ENCODE measurements around the gene EIF1AY. TPM values are rescaled to one million over a fixed set of nuclear protein-coding genes. Genes with fewer than 3 reads are reported as not detected.

EIF1AY gene
- total and polyA plus RNA-seq, 4 donors: 26.2 TPM; not detected in 3

DNA sequence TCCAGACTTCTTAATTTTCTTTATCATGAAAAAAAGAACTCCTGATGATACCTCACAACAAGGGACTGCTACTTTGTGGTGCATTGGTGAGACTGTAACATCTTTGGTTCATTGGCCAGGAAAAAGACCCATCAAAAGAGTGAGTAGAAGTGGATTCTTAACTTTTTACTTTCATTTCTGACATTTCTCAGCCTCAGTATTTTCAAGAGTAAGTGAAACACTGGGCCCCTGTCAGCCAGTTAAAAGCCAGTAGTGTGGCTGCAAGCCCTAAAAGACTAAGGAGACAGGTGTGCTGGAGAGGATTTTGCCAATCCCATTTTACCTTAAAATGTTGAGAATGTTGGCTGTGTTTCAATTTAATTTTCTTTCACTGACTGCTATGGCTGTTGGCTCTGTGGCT is 36.6 kb upstream of the EIF1AY start:
- no peak for DNase-seq
- Histone ChIP-seq H3K9me3 (ENCODE audit: control insufficient read depth in 4 of 4, insufficient read depth in 3 of 4, low read length in 3 of 4) (no peaks in the 10 kb centered on the region), H3K27me3 (ENCODE audit: control insufficient read depth in 3 of 3, insufficient read depth in 3 of 3, low read length in 2 of 3) (no peaks in the 10 kb centered on the region), H3K36me3 (ENCODE audit: control insufficient read depth in 4 of 4, insufficient read depth in 4 of 4, low read length in 4 of 4) (no peaks in the 10 kb centered on the region), H3K9ac (ENCODE audit: insufficient read depth in 1 of 2, low read length in 2 of 2) (no peak overlapping the region), H3K4me3 (no peak overlapping the region), H3K4me1 (ENCODE audit: control insufficient read depth in 5 of 5, insufficient read depth in 5 of 5, low read length in 5 of 5) (peaks cover 0 to 2% (median 0%) of the 10 kb centered on the region in 5 donors), H3K27ac (ENCODE audit: low read depth in 1 of 2, low read length in 1 of 2) (no peak overlapping the region)
- TF ChIP-seq, protein P1, sequence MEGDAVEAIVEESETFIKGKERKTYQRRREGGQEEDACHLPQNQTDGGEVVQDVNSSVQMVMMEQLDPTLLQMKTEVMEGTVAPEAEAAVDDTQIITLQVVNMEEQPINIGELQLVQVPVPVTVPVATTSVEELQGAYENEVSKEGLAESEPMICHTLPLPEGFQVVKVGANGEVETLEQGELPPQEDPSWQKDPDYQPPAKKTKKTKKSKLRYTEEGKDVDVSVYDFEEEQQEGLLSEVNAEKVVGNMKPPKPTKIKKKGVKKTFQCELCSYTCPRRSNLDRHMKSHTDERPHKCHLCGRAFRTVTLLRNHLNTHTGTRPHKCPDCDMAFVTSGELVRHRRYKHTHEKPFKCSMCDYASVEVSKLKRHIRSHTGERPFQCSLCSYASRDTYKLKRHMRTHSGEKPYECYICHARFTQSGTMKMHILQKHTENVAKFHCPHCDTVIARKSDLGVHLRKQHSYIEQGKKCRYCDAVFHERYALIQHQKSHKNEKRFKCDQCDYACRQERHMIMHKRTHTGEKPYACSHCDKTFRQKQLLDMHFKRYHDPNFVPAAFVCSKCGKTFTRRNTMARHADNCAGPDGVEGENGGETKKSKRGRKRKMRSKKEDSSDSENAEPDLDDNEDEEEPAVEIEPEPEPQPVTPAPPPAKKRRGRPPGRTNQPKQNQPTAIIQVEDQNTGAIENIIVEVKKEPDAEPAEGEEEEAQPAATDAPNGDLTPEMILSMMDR (IDR thresholded peaks at IDR 0.05; ENCODE audit: control extremely low read depth, extremely low read depth): no peak
- ATAC-seq (ENCODE audit: insufficient read depth, low FRiP score): no peak

DNA sequence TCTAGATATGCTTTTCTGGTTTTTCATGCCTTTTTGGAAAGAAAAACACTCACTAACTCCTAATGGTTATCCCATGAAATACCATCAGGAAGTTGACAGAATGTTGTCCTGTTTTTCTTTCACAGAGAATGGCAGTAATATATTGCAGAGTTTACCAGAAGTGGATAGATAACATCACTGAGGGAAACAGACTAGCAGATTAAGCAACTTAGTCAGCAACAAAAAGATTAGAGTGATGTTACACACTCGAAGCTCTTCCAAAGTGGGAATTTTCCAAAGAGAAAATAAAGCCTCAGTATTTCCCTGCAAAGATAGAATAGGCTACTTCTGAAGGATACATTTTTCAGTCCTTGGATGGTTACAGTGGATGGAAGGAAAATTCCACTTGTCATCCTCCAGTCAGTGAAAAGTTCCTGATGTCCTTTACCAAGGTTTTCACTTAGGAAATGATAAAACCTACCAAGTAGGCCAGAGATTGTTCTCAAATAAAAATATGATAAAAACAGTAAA is 31.1 kb upstream of the EIF1AY start:
- Histone ChIP-seq H3K4me1 (ENCODE audit: control insufficient read depth in 5 of 5, insufficient read depth in 5 of 5, low read length in 5 of 5) (peaks cover 0 to 8% (median 0%) of the 10 kb centered on the region in 5 donors), H3K36me3 (ENCODE audit: control insufficient read depth in 4 of 4, insufficient read depth in 4 of 4, low read length in 4 of 4) (no peaks in the 10 kb centered on the region), H3K9ac (ENCODE audit: insufficient read depth in 1 of 2, low read length in 2 of 2) (no peak overlapping the region), H3K27me3 (ENCODE audit: control insufficient read depth in 3 of 3, insufficient read depth in 3 of 3, low read length in 2 of 3) (no peaks in the 10 kb centered on the region), H3K4me3 (no peak overlapping the region), H3K9me3 (ENCODE audit: control insufficient read depth in 4 of 4, insufficient read depth in 3 of 4, low read length in 3 of 4) (no peaks in the 10 kb centered on the region), H3K27ac (ENCODE audit: low read depth in 1 of 2, low read length in 1 of 2) (no peak overlapping the region)
- no peak for DNase-seq
- 61% methylated on average over 1 of the region's 1 CpG; no CpG with 5 or more reads in 1 of the 2 donors for WGBS, 2 donors
- TF ChIP-seq, protein P1 (IDR thresholded peaks at IDR 0.05; ENCODE audit: control extremely low read depth, extremely low read depth): no peak
- ATAC-seq (ENCODE audit: insufficient read depth, low FRiP score): no peak

DNA sequence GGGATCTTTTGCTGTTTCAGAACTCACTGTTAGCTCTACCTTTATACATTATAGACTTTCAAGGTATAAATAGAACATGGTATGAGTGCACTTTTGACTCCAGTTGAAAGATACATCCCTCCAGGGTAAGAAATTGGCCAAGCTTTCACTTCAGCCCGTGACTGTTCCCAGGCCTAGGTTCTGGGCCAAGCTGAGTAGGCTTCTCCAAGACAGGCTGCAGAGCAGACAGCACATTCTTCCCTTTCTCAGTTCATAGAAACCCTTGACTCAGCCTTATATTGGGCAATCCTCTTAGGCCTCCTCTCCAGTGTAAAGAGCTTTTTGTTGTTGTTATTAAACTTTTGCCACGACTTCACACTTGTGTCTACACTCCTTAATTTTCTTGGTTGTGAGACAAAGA is 29.5 kb upstream of the EIF1AY start:
- DNase-seq: no peak
- H3K9me3 ChIP-seq (ENCODE audit: control insufficient read depth in 4 of 4, insufficient read depth in 3 of 4, low read length in 3 of 4): no peaks in the 10 kb centered on the region
- H3K36me3 ChIP-seq (ENCODE audit: control insufficient read depth in 4 of 4, insufficient read depth in 4 of 4, low read length in 4 of 4): no peaks in the 10 kb centered on the region
- WGBS, 2 donors: 76% methylated on average over 2 of the region's 2 CpGs; no CpG with 5 or more reads in 1 of the 2 donors
- H3K27me3 ChIP-seq (ENCODE audit: control insufficient read depth in 3 of 3, insufficient read depth in 3 of 3, low read length in 2 of 3): no peaks in the 10 kb centered on the region
- TF ChIP-seq, protein P1 (IDR thresholded peaks at IDR 0.05; ENCODE audit: control extremely low read depth, extremely low read depth): no peak
- H3K27ac ChIP-seq (ENCODE audit: low read depth in 1 of 2, low read length in 1 of 2): no peak overlapping the region
- H3K9ac ChIP-seq (ENCODE audit: insufficient read depth in 1 of 2, low read length in 2 of 2): no peak overlapping the region
- no peak overlapping the region for H3K4me3 ChIP-seq
- no peak for ATAC-seq (ENCODE audit: insufficient read depth, low FRiP score)
- H3K4me1 ChIP-seq (ENCODE audit: control insufficient read depth in 5 of 5, insufficient read depth in 5 of 5, low read length in 5 of 5): peaks cover 0 to 8% (median 0%) of the 10 kb centered on the region in 5 donors

DNA sequence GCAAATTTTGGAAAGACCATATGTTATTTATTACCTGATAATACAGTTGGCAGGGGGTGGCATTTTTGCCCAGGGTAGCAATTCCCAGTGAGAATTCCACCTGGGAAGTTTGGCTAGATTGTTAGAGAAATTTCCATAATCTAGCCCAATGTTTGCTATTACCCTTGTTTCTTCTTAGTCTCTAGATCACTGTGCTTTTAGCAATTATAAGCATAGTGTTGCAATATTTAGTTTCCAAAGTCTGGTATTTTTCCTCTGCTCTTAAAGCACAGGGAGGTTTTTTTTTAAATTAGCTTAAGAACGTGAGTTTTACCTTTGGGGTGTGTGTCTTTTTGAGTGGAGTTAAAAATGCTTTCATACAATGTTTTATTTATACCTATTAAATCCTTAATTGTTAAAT is 26.3 kb upstream of the EIF1AY start:
- no peaks in the 10 kb centered on the region for H3K36me3 ChIP-seq (ENCODE audit: control insufficient read depth in 4 of 4, insufficient read depth in 4 of 4, low read length in 4 of 4)
- no peaks in the 10 kb centered on the region for H3K9me3 ChIP-seq (ENCODE audit: control insufficient read depth in 4 of 4, insufficient read depth in 3 of 4, low read length in 3 of 4)
- H3K4me1 ChIP-seq (ENCODE audit: control insufficient read depth in 5 of 5, insufficient read depth in 5 of 5, low read length in 5 of 5): peaks cover 0 to 8% (median 0%) of the 10 kb centered on the region in 5 donors
- H3K27ac ChIP-seq (ENCODE audit: low read depth in 1 of 2, low read length in 1 of 2): no peak overlapping the region
- H3K9ac ChIP-seq (ENCODE audit: insufficient read depth in 1 of 2, low read length in 2 of 2): no peak overlapping the region
- H3K27me3 ChIP-seq (ENCODE audit: control insufficient read depth in 3 of 3, insufficient read depth in 3 of 3, low read length in 2 of 3): no peaks in the 10 kb centered on the region
- 62% methylated on average over 1 of the region's 1 CpG; no CpG with 5 or more reads in 1 of the 2 donors for WGBS, 2 donors
- TF ChIP-seq, protein P1 (IDR thresholded peaks at IDR 0.05; ENCODE audit: control extremely low read depth, extremely low read depth): no peak
- no peak overlapping the region for H3K4me3 ChIP-seq
- ATAC-seq (ENCODE audit: insufficient read depth, low FRiP score) (no peak), DNase-seq (no peak)
